SK-N-SH (cell line): ENCODE results near the gene ERC2. TPM values are rescaled to one million over a fixed set of nuclear protein-coding genes. Genes with fewer than 3 reads are reported as not detected.

Experiments
- CTCF ChIA-PET: fragments of 300-600, 350-600 bp; formaldehyde crosslinking; extraction: SDS; loops from one replicate; lab custom pipeline; 2021; lab: Yijun Ruan, JAX
- POLR2A ChIA-PET: fragments of 350-600 bp; sonication (Branson Sonifier 250); formaldehyde crosslinking; extraction: SDS; loops from one replicate; lab custom pipeline; 2020; ENCODE audit warnings: antibody characterized with exemption, inconsistent platforms; lab: Yijun Ruan, JAX
- DNase-seq: peaks from one replicate; pipeline ENCODE4 v3.0.0; 2012
- H2AFZ ChIP-seq: fragments of 200-600 bp; sonication (generic); 2 replicates; pipeline ENCODE4 v1.8.1; 2016; ENCODE audit warnings: antibody characterized with exemption, mild to moderate bottlenecking, low read depth
- H3F3A ChIP-seq: fragments of 200-600 bp; sonication (generic); replicated peaks from 2 replicates; pipeline ENCODE3; 2016; ENCODE audit warnings: antibody characterized with exemption, mild to moderate bottlenecking; ENCODE audit not compliant: insufficient read depth
- H3K27ac ChIP-seq, 2 experiments: fragments of 200-500 bp in 1 of 2; fragments of 200-600 bp in 1 of 2; sonication (Bioruptor generic) in 1 of 2; sonication (generic), shearing (Covaris generic) in 1 of 2; 2 replicates each; pipeline versions ENCODE4 v1.5.1 to v1.6.1; 2014 to 2016; ENCODE audit warnings: low read depth in 2 of 2, inconsistent platforms in 1 of 2, low read length in 1 of 2, mild to moderate bottlenecking in 1 of 2, mixed read lengths in 1 of 2
- H3K27me3 ChIP-seq: fragments of 200-600 bp; sonication (generic), shearing (Covaris generic); 2 replicates; pipeline ENCODE4 v1.6.1; 2016; ENCODE audit warnings: mixed run types; ENCODE audit not compliant: insufficient read depth
- H3K36me3 ChIP-seq, 2 experiments: fragments of 200-500 bp in 1 of 2; fragments of 200-600 bp in 1 of 2; sonication (Bioruptor generic) in 1 of 2; sonication (generic) in 1 of 2; replicated peaks in 1 of 2; 2 replicates each; pipeline versions ENCODE3 to v1.5.1; 2014 to 2016; ENCODE audit warnings: low read length in 1 of 2, mild to moderate bottlenecking in 1 of 2; ENCODE audit not compliant: insufficient read depth in 2 of 2, control insufficient read depth in 1 of 2
- H3K4me1 ChIP-seq, 2 experiments: fragments of 200-500 bp in 1 of 2; fragments of 200-600 bp in 1 of 2; sonication (Bioruptor generic) in 1 of 2; sonication (generic), shearing (Covaris generic) in 1 of 2; 2 replicates each; pipeline versions ENCODE4 v1.5.1 to v1.6.1; 2014 to 2016; ENCODE audit warnings: low read depth in 1 of 2, low read length in 1 of 2, mixed run types in 1 of 2; ENCODE audit not compliant: insufficient read depth in 2 of 2, control insufficient read depth in 1 of 2
- H3K4me2 ChIP-seq: fragments of 200-600 bp; sonication (generic), shearing (Covaris generic); 2 replicates; pipeline ENCODE4 v1.6.1; 2017; ENCODE audit warnings: mixed run types
- H3K4me3 ChIP-seq, 2 experiments: fragments of 200-500 bp in 1 of 2; fragments of 200-600 bp in 1 of 2; sonication (Bioruptor generic) in 1 of 2; sonication (generic), shearing (Covaris generic) in 1 of 2; 2 replicates each; pipeline versions ENCODE4 v1.5.1 to v1.8.1; 2014 to 2016; ENCODE audit warnings: low read depth in 2 of 2, inconsistent platforms in 1 of 2, low read length in 1 of 2, mild to moderate bottlenecking in 1 of 2, mixed read lengths in 1 of 2, moderate library complexity in 1 of 2
- H3K79me2 ChIP-seq: fragments of 200-600 bp; sonication (generic); 2 replicates; pipeline ENCODE4 v1.8.1; 2017; ENCODE audit warnings: mild to moderate bottlenecking; ENCODE audit not compliant: insufficient read depth
- H3K9ac ChIP-seq: fragments of 200-600 bp; sonication (generic); 2 replicates; pipeline ENCODE4 v1.6.1; 2017; ENCODE audit warnings: mixed run types
- H3K9me2 ChIP-seq: fragments of 200-600 bp; sonication (generic); 2 replicates; pipeline ENCODE4 v1.6.1; 2017; ENCODE audit warnings: mixed run types
- H3K9me3 ChIP-seq: fragments of 200-600 bp; sonication (generic); 2 replicates; pipeline ENCODE4 v1.6.1; 2017; ENCODE audit warnings: mixed run types, mild to moderate bottlenecking, moderate library complexity
- H4K20me1 ChIP-seq: fragments of 200-600 bp; sonication (generic); 2 replicates; pipeline ENCODE4 v1.6.1; 2017; ENCODE audit warnings: mild to moderate bottlenecking, mixed run types; ENCODE audit not compliant: insufficient read depth
- CHD2 ChIP-seq: fragments of 150-350 bp; IDR thresholded peaks from 2 replicates; pipeline ENCODE4 v1.6.1; 2018; ENCODE audit warnings: low read length; ENCODE audit not compliant: partially characterized antibody
- CTCF ChIP-seq: fragments of 200-600 bp; sonication (generic); IDR thresholded peaks from 2 replicates; pipeline ENCODE4 v1.6.1; 2017; ENCODE audit warnings: antibody characterized with exemption, mild to moderate bottlenecking, moderate library complexity
- ELF1 ChIP-seq: IDR thresholded peaks from 2 replicates; pipeline ENCODE4 v1.4.0; 2012
- EZH2phosphoT487 ChIP-seq: fragments of 200-600 bp; sonication (generic); IDR thresholded peaks from 2 replicates; pipeline ENCODE4 v1.6.1; 2017; ENCODE audit warnings: low read depth, mixed run types, mild to moderate bottlenecking, antibody characterized with exemption, moderate library complexity, borderline replicate concordance
- FOSL2 ChIP-seq: IDR thresholded peaks from 2 replicates; pipeline ENCODE4 v1.4.0; 2012; ENCODE audit warnings: low read depth, mild to moderate bottlenecking, moderate library complexity, borderline replicate concordance
- FOXJ3 ChIP-seq: sonication (generic); formaldehyde crosslinking; IDR thresholded peaks from 2 replicates; pipeline ENCODE4 v1.5.1; 2020; ENCODE audit warnings: mild to moderate bottlenecking, missing genetic modification reagents
- FOXM1 ChIP-seq: IDR thresholded peaks from 2 replicates; pipeline ENCODE4 v1.4.0; 2012; ENCODE audit warnings: low read depth, mild to moderate bottlenecking
- GABPA ChIP-seq: IDR thresholded peaks from 2 replicates; pipeline ENCODE4 v1.4.0; 2012; ENCODE audit warnings: low read depth, mild to moderate bottlenecking
- GATA2 ChIP-seq: sonication (generic); formaldehyde crosslinking; IDR thresholded peaks from 2 replicates; pipeline ENCODE4 v1.5.0; 2020; ENCODE audit warnings: mild to moderate bottlenecking, missing genetic modification reagents
- IRF3 ChIP-seq: fragments of 150-350 bp; IDR thresholded peaks from 2 replicates; pipeline ENCODE4 v1.6.1; 2016; ENCODE audit warnings: mild to moderate bottlenecking, low read depth, low read length
- JUND ChIP-seq: IDR thresholded peaks from 2 replicates; pipeline ENCODE4 v1.4.0; 2012
- MAX ChIP-seq: IDR thresholded peaks from 2 replicates; pipeline ENCODE4 v1.4.0; 2012; ENCODE audit warnings: low read depth
- MEF2A ChIP-seq: IDR thresholded peaks from 2 replicates; pipeline ENCODE4 v1.4.0; 2012; ENCODE audit warnings: low read depth, borderline replicate concordance
- NFIC ChIP-seq: IDR thresholded peaks from 2 replicates; pipeline ENCODE4 v1.4.0; 2012; ENCODE audit warnings: borderline replicate concordance
- PBX3 ChIP-seq: IDR thresholded peaks from 2 replicates; pipeline ENCODE4; 2012
- POLR2AphosphoS5 ChIP-seq: IDR thresholded peaks from 2 replicates; pipeline ENCODE4 v1.6.1; 2012; ENCODE audit warnings: low read depth, low read length
- RCOR1 ChIP-seq: fragments of 150-350 bp; IDR thresholded peaks from 2 replicates; pipeline ENCODE4 v1.6.1; 2017; ENCODE audit warnings: antibody characterized with exemption, low read length
- RFX5 ChIP-seq: IDR thresholded peaks from 2 replicates; pipeline ENCODE4 v1.6.1; 2012; ENCODE audit warnings: mild to moderate bottlenecking, improper control_type of control experiment, low read length
- SIN3A ChIP-seq: IDR thresholded peaks from 2 replicates; pipeline ENCODE4 v1.6.1; 2012; ENCODE audit warnings: low read depth, mild to moderate bottlenecking, low read length, moderate library complexity, borderline replicate concordance
- SMC3 ChIP-seq: IDR thresholded peaks from 2 replicates; pipeline ENCODE4 v1.6.1; 2012; ENCODE audit warnings: low read depth, low read length, improper control_type of control experiment
- TCF12 ChIP-seq: IDR thresholded peaks from 2 replicates; pipeline ENCODE4 v1.4.0; 2012
- USF2 ChIP-seq: fragments of 150-350 bp; IDR thresholded peaks from 2 replicates; pipeline ENCODE4 v1.6.1; 2017; ENCODE audit warnings: antibody characterized with exemption, low read length, low read depth, borderline replicate concordance
- YY1 ChIP-seq: IDR thresholded peaks from 2 replicates; pipeline ENCODE4 v1.4.0; 2012; ENCODE audit warnings: low read depth, mild to moderate bottlenecking
- WGBS: methylation state at CpG from one replicate; pipeline ENCODE4 v1.1.6; 2017; ENCODE audit warnings: low lambda C conversion rate; 5-methylcytosine and 5-hydroxymethylcytosine counted together
- polyA plus RNA-seq, 3 experiments: library from polyadenylated mRNA; depleted of rRNA; stranded (reverse); fragments of >200 nt; gene quantifications; 2 replicates each; pipeline ENCODE4 v1.2.3, GENCODE V29; 2012

Gene ERC2
- polyA plus RNA-seq, 1 of the 3 experiments (the other 2 are of a cell fraction) = 1.6 TPM

- Histone ChIP-seq H2AFZ (no peak overlapping the region), H4K20me1 (no peaks in the 10 kb centered on the region), H3K9me2 (no peaks in the 10 kb centered on the region), H3K4me3 (no peak overlapping the region), H3K4me2 (no peak overlapping the region), H3K4me1 (no peaks in the 10 kb centered on the region; a peak in 2 of 4 replicates), H3K79me2 (no peaks in the 10 kb centered on the region), H3K27ac (no peak overlapping the region), H3K9ac (no peak overlapping the region), H3K9me3 (no peaks in the 10 kb centered on the region), H3K36me3 (no peaks in the 10 kb centered on the region), H3F3A (no peaks in the 10 kb centered on the region), H3K27me3 (no peaks in the 10 kb centered on the region)
- ChIA-PET CTCF (interaction anchor here (0.9 kb wide), 1 partner anchor 13 kb away, joined by 3 read pairs; no protein-coding TSS in a partner anchor), POLR2A (no interaction called here)
- no peak for DNase-seq
- TF ChIP-seq CHD2 (no peak), FOXM1 (no peak), NFIC (no peak), FOSL2 (no peak), TCF12 (no peak), GATA2 (CRISPR knock-in tag) (no peak), SMC3 (no peak), MEF2A (no peak), RFX5 (no peak)
Measured at GRCh38 chr3:55880357-55880756, 587.9 kb downstream of the ERC2 start.

GRCh38 chr3:55879901-55880331 is 588.4 kb downstream of the ERC2 start:
- Histone ChIP-seq H3K4me2 (no peak overlapping the region), H2AFZ (no peak overlapping the region), H3K4me1 (no peaks in the 10 kb centered on the region; a peak in 1 of 4 replicates), H3K27me3 (no peaks in the 10 kb centered on the region), H4K20me1 (no peaks in the 10 kb centered on the region), H3F3A (no peaks in the 10 kb centered on the region), H3K9me2 (no peaks in the 10 kb centered on the region), H3K9ac (no peak overlapping the region), H3K27ac (no peak overlapping the region), H3K4me3 (no peak overlapping the region), H3K9me3 (no peaks in the 10 kb centered on the region), H3K36me3 (no peaks in the 10 kb centered on the region), H3K79me2 (no peaks in the 10 kb centered on the region)
- ChIA-PET CTCF (interaction anchor here (0.9 kb wide), 1 partner anchor 12 kb away, joined by 3 read pairs; no protein-coding TSS in a partner anchor), POLR2A (no interaction called here)
- no peak for DNase-seq
- 44% methylated on average over 2 of the region's 2 CpGs for WGBS
- TF ChIP-seq MEF2A (no peak), GABPA (no peak), SMC3 (no peak), RCOR1 (no peak), IRF3 (no peak), YY1 (no peak), FOXJ3 (CRISPR knock-in tag) (no peak), MAX (no peak), TCF12 (no peak), JUND (no peak), FOXM1 (no peak), EZH2phosphoT487 (no peak), ELF1 (no peak), NFIC (no peak), SIN3A (no peak), PBX3 (no peak), USF2 (no peak), POLR2AphosphoS5 (no peak), CTCF (no peak)
